Chondrocyte (in vitro differentiated cells): ENCODE measurements around the gene CLRN1. TPM values are rescaled to one million over a fixed set of nuclear protein-coding genes. Genes with fewer than 3 reads are reported as not detected.

Experiments used
- DNase-seq: peaks from one replicate; pipeline ENCODE4 v3.0.0; 2021; ENCODE audit warnings: mixed read lengths, low spot score
- H3K27ac Mint-ChIP-seq: one replicate; pipeline ENCODE4 v1.8.0; 2021; ENCODE audit warnings: mild to moderate bottlenecking, moderate library complexity, mixed read lengths; ENCODE audit not compliant: unreplicated experiment
- H3K27me3 Mint-ChIP-seq: 2 replicates; pipeline ENCODE4 v1.8.0; 2021; ENCODE audit warnings: low read depth, mixed read lengths
- H3K36me3 Mint-ChIP-seq: 2 replicates; pipeline ENCODE4 v1.8.0; 2021; ENCODE audit warnings: low read depth, mixed read lengths
- H3K4me1 Mint-ChIP-seq: 2 replicates; pipeline ENCODE4 v1.8.0; 2021; ENCODE audit warnings: low read depth, mild to moderate bottlenecking, mixed read lengths
- H3K4me3 Mint-ChIP-seq: one replicate; pipeline ENCODE4 v1.8.0; 2021; ENCODE audit warnings: mild to moderate bottlenecking, moderate library complexity, mixed read lengths; ENCODE audit not compliant: unreplicated experiment
- H3K9me3 Mint-ChIP-seq: 2 replicates; pipeline ENCODE4 v1.8.0; 2021; ENCODE audit warnings: low read depth, mixed read lengths
- total RNA-seq: library from RNA; stranded (reverse); gene quantifications from 3 replicates; pipeline ENCODE4 v1.2.1, GENCODE V29; 2021
- TF ChIP-seq, protein P1 (sequence below): fragments of 200-600 bp; sonication (generic); IDR thresholded peaks from 2 replicates; pipeline ENCODE4 v1.5.0; 2021; ENCODE audit warnings: antibody characterized with exemption, mild to moderate bottlenecking, moderate library complexity

Gene CLRN1
- total RNA-seq, 1 donor from 2014 or later: not detected

DNA sequence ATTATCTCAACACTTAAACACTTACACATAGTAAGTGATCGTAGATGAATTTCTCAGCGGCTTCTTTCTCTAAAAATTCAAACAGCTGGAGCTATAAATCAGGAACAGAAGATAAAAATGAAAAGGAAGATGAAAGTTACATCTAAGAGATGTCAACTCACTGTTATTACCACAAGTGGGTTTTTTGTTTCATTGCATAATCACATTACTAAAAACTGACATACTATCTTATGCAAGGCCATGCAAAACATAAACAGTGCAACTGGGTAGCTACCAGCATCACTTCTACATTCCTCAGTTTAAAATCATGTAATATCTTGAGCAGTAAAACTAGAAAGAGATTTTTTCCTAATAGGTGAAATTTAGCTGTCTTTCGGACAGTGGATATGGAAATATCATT, 82.2 kb downstream of the CLRN1 start:
- H3K4me3 Mint-ChIP-seq: no peak overlapping the region
- H3K9me3 Mint-ChIP-seq: peaks cover 7% of the 10 kb centered on the region
- H3K27me3 Mint-ChIP-seq: peaks cover 9% of the 10 kb centered on the region
- H3K4me1 Mint-ChIP-seq: no peaks in the 10 kb centered on the region
- no peak for DNase-seq
- TF ChIP-seq, protein P1, sequence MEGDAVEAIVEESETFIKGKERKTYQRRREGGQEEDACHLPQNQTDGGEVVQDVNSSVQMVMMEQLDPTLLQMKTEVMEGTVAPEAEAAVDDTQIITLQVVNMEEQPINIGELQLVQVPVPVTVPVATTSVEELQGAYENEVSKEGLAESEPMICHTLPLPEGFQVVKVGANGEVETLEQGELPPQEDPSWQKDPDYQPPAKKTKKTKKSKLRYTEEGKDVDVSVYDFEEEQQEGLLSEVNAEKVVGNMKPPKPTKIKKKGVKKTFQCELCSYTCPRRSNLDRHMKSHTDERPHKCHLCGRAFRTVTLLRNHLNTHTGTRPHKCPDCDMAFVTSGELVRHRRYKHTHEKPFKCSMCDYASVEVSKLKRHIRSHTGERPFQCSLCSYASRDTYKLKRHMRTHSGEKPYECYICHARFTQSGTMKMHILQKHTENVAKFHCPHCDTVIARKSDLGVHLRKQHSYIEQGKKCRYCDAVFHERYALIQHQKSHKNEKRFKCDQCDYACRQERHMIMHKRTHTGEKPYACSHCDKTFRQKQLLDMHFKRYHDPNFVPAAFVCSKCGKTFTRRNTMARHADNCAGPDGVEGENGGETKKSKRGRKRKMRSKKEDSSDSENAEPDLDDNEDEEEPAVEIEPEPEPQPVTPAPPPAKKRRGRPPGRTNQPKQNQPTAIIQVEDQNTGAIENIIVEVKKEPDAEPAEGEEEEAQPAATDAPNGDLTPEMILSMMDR: no peak
- H3K36me3 Mint-ChIP-seq: peaks cover 3% of the 10 kb centered on the region
- H3K27ac Mint-ChIP-seq: no peak overlapping the region

DNA sequence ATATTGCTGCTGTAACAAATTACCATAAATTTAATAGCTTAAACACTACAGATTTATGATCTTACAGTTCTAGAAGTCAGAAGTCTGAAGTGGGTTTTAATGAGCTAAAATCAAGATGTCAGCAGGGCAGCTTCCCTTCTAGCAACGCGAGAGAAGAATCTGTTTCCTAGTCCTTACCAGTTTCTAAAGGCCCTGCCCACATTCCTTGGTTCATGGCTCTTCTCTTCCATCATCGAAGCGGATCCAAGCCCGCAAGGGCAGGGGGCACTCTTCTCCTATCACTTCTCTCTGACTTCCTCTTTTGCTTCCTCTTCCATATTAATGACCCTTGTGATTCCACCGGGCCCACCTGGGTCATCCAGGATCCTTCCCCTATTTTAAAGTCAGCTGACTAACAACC, 83.4 kb downstream of the CLRN1 start:
- H3K4me1 Mint-ChIP-seq: no peaks in the 10 kb centered on the region
- no peak for DNase-seq
- TF ChIP-seq, protein P1: no peak
- H3K4me3 Mint-ChIP-seq: no peak overlapping the region
- no peak overlapping the region for H3K27ac Mint-ChIP-seq
- H3K36me3 Mint-ChIP-seq: peaks cover 3% of the 10 kb centered on the region
- peaks cover 7% of the 10 kb centered on the region for H3K9me3 Mint-ChIP-seq
- H3K27me3 Mint-ChIP-seq: peaks cover 8% of the 10 kb centered on the region

DNA sequence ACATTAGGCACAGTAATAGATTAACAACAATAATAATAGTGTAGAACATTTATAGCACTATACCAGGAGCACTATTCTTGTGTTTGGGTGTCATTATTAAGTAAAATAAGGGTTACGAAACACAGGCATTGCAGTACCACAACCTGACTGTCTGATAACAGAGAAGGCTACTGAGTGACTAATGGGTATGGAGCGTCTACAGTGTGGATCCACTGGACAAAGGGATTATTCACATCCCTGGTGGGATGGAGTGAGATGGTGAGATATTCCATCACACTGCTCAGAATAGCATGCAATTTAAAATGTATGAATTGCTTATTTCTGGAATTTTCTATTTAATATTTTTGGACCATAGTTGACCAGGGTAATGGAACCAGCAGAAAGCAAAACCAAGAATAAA, 85.5 kb downstream of the CLRN1 start:
- Mint-ChIP-seq H3K9me3 (peaks cover 7% of the 10 kb centered on the region), H3K4me1 (no peaks in the 10 kb centered on the region), H3K27ac (no peak overlapping the region), H3K27me3 (peaks cover 16% of the 10 kb centered on the region), H3K4me3 (no peak overlapping the region), H3K36me3 (peaks cover 3% of the 10 kb centered on the region)
- DNase-seq: no peak
- TF ChIP-seq, protein P1: no peak

DNA sequence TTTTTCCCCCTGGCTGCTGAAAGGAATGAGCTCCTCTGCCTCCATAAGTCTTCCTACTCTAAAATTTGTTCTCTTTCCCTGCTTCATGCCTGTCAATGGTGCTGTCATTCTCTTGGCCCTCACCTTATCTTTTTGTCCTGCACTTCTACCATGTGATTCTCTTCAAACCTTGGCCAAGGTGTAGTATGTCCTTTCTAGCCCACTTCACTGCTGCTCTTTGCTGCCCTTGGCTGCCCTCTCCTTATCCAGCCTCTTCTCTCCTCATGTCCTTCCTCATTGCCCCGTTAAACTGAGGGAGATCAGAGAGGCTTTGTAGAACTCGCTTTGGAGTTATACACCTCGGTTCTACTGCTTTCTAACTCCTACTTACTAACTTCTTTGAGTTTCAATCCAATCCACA, 87.0 kb downstream of the CLRN1 start:
- Mint-ChIP-seq H3K36me3 (peaks cover 3% of the 10 kb centered on the region), H3K4me3 (no peak overlapping the region), H3K9me3 (peaks cover 7% of the 10 kb centered on the region), H3K27ac (no peak overlapping the region), H3K4me1 (no peaks in the 10 kb centered on the region), H3K27me3 (peaks cover 16% of the 10 kb centered on the region)
- no peak for DNase-seq
- TF ChIP-seq, protein P1: no peak

DNA sequence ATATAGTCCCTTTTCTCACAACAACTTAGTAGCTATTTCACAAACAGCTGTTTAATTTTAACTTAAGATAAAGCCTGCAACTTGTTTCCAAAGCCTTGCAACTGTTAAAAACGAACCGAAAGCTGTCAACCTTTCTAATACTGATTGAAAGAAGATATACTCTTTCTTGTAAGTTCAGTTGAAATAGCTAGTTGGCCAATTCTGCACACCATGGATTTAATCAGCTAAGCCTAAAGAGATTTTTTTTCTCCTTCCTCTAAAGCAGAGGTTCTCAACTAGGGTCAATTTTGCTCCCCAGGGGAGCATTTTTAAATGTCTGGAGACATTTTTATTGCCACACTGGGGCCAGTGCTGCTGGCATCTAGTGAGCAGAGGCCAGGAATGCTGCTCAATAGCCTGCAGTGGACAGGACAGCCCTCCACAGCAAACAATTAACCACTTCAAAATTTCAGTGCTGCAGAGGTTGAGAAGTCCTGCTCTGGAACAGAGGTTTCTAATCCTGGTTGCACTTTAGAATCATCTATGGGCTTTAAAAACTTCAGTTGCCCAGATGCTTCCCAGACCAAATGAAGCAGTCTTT, 93.4 kb downstream of the CLRN1 start:
- Mint-ChIP-seq H3K27me3 (peaks cover 9% of the 10 kb centered on the region), H3K9me3 (no peaks in the 10 kb centered on the region), H3K4me1 (no peaks in the 10 kb centered on the region), H3K36me3 (no peaks in the 10 kb centered on the region), H3K4me3 (no peak overlapping the region), H3K27ac (no peak overlapping the region)
- DNase-seq: no peak
- TF ChIP-seq, protein P1: no peak
